Ovary (tissue), 3 donors: ENCODE data around the gene CENPU.

ENCODE experiments used
- EP300 ChIP-seq: sonication (generic); formaldehyde crosslinking; IDR thresholded peaks from one replicate; pipeline ENCODE4 v1.6.1; 2017; ENCODE audit warnings: antibody characterized with exemption
- POLR2A ChIP-seq: fragments of 450-650 bp; IDR thresholded peaks from one replicate; pipeline ENCODE4 v1.6.1; 2017; ENCODE audit warnings: antibody characterized with exemption, mild to moderate bottlenecking, moderate library complexity
- TF ChIP-seq, protein P1 (sequence below), 3 donors: fragments of 450-650 bp in 2 of 3; fragments of 200-600 bp in 1 of 3; IDR thresholded peaks; one replicate each; pipeline versions ENCODE4 v1.5.1 to v1.8.0; 2016 to 2022; ENCODE audit warnings: antibody characterized with exemption in 3 of 3, mild to moderate bottlenecking in 1 of 3
- donor health status: DM: no; HTN: no; CAD: no.

DNA sequence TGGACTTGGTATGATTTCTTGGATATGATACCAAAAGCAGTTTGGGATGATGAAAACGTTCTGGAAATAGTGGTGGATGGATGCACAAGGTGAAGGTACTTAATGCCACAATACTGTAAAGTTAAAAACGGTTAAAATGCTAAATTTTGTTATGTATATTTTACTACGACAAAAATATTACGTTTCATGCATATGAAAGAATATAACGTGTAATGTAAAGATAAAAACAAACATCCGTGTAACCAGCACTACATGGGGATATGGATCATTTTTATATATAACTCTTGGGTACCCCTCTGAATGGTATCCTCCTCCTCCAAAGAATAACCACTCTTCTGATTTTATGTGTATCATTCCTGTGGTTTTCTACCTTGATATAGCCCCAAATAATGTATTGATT lies 862 bp upstream of the CENPU start:
- TF ChIP-seq, protein P1, sequence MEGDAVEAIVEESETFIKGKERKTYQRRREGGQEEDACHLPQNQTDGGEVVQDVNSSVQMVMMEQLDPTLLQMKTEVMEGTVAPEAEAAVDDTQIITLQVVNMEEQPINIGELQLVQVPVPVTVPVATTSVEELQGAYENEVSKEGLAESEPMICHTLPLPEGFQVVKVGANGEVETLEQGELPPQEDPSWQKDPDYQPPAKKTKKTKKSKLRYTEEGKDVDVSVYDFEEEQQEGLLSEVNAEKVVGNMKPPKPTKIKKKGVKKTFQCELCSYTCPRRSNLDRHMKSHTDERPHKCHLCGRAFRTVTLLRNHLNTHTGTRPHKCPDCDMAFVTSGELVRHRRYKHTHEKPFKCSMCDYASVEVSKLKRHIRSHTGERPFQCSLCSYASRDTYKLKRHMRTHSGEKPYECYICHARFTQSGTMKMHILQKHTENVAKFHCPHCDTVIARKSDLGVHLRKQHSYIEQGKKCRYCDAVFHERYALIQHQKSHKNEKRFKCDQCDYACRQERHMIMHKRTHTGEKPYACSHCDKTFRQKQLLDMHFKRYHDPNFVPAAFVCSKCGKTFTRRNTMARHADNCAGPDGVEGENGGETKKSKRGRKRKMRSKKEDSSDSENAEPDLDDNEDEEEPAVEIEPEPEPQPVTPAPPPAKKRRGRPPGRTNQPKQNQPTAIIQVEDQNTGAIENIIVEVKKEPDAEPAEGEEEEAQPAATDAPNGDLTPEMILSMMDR (IDR thresholded peaks at IDR 0.05), result no peak
- TF ChIP-seq POLR2A, result no peak
- no peak for TF ChIP-seq EP300
